Measurements from ENCODE around the gene RNF41. TPM values are rescaled to one million over a fixed set of nuclear protein-coding genes. Genes with fewer than 3 reads are reported as not detected.

The RNF41 gene
- total and polyA plus RNA-seq, 2 donors (not counting 3 experiments of a cell fraction or from before 2014, with no cell fraction given): 88.3 to 203 TPM

GRCh38 chr12:56159482-56160192, 62.1 kb downstream of the RNF41 start:
- Histone ChIP-seq H3K4me2 (ENCODE audit: insufficient read depth, low read length) (peak overlapping the region; percentile 96), H2AFZ (ENCODE audit: low read depth, low read length) (no peak overlapping the region), H3K9ac (replicated peaks; ENCODE audit: extremely low read depth, insufficient read depth, low read length) (peak overlapping the region; percentile 96), H3K9me3 (replicated peaks; ENCODE audit: control insufficient read depth, insufficient read depth, low read length) (no peaks in the 10 kb centered on the region), H3K79me2 (ENCODE audit: control insufficient read depth, insufficient read depth, low read length) (peaks cover 33% of the 10 kb centered on the region), H3K4me1 (ENCODE audit: control insufficient read depth, extremely low read depth, insufficient read depth, low read length) (peaks cover 22% of the 10 kb centered on the region), H3K27me3 (ENCODE audit: control insufficient read depth in 2 of 2, insufficient read depth in 2 of 2, low read length in 2 of 2) (no peaks in the 10 kb centered on the region), H3K9me1 (replicated peaks; ENCODE audit: control insufficient read depth, extremely low read depth, insufficient read depth, low read length) (no peaks in the 10 kb centered on the region), H3K4me3 (replicated peaks in 1 of 3; ENCODE audit: insufficient read depth in 1 of 3, low read depth in 1 of 3, low read length in 3 of 3) (peak overlapping the region; percentile 78 to 98 (median 91)), H3K36me3 (ENCODE audit: control insufficient read depth in 2 of 2, extremely low read depth in 1 of 2, insufficient read depth in 2 of 2, low read length in 2 of 2) (peaks cover 18 to 36% of the 10 kb centered on the region in 2 experiments), H3K27ac (ENCODE audit: insufficient read depth, low read depth, low read length) (peak overlapping the region; percentile 87), H4K20me1 (replicated peaks; ENCODE audit: control insufficient read depth, extremely low read depth, insufficient read depth, low read length) (no peaks in the 10 kb centered on the region)
- DNase-seq (ENCODE audit: low read depth, low spot score) (peak; percentile 21), FAIRE-seq (peak; percentile 42)
- ChIA-PET CTCF (interaction anchor here (2.1 kb wide), 2 partner anchors 30 to 32 kb away, joined by 14 to 17 read pairs; partner anchors contain the start of genes ESYT1 and SMARCC2), POLR2A (interaction anchor here (1.3 to 2.2 kb wide), 4 partner anchors 10 to 33 kb away, joined by 3 to 38 read pairs (median 10); partner anchors contain the start of gene ESYT1)
- intact Hi-C loops (cut with micrococcal nuclease) (loop anchor here (1.0 kb wide), 2 partner anchors 33 to 40 kb away; no protein-coding TSS in a partner anchor), dilution Hi-C loops (cut with MboI; ENCODE audit: extremely low pct_ligation_motif_present, low sequenced_read_pairs) (no loop called here)
- TSS peak; percentile 53 for BruUV-seq (replicated peaks)
- TF ChIP-seq FOS (IDR thresholded peaks at IDR 0.05; ENCODE audit: borderline replicate concordance, insufficient read depth, low read length): no peak
- TF ChIP-seq MYC (IDR thresholded peaks at IDR 0.05; ENCODE audit: low read depth, low read length): no peak
- TF ChIP-seq POLR2A (IDR thresholded peaks at IDR 0.05; ENCODE audit: low read depth, low read length): no peak
- TF ChIP-seq EZH2 (IDR thresholded peaks at IDR 0.05; ENCODE audit: borderline replicate concordance, low read depth, low read length, severe bottlenecking): no peak
- TF ChIP-seq GATA2 (IDR thresholded peaks at IDR 0.05; ENCODE audit: insufficient read depth, insufficient read length, low read depth, low read length): no peak
- no peak for TF ChIP-seq POLR2AphosphoS5 (IDR thresholded peaks at IDR 0.05; ENCODE audit: insufficient read depth, low read depth, low read length)
- no peak for TF ChIP-seq JUN (IDR thresholded peaks at IDR 0.05; ENCODE audit: borderline replicate concordance, insufficient read depth, insufficient read length, low read depth)
- no peak for TF ChIP-seq CTCF (IDR thresholded peaks at IDR 0.05; ENCODE audit: extremely low read depth in 1 of 2, insufficient read depth in 1 of 2, low read depth in 1 of 2, low read length in 2 of 2)
- no peak for TF ChIP-seq MAX (IDR thresholded peaks at IDR 0.05; ENCODE audit: insufficient read depth, insufficient read length)

Measured in endothelial cell of umbilical vein (primary cell).